ENCODE measurements around the gene USP40. TPM values are rescaled to one million over a fixed set of nuclear protein-coding genes. Genes with fewer than 3 reads are reported as not detected.

The USP40 gene
- total RNA-seq, 1 donor, result 40.2 TPM

- DNase-seq (ENCODE audit: low read depth), result peak; percentile 19
- H3K4me3 ChIP-seq (ENCODE audit: low read depth, low read length), result no peak overlapping the region
- no peak for TF ChIP-seq CTCF (IDR thresholded peaks at IDR 0.05; ENCODE audit: insufficient read depth, low read length)
These were observed 13.2 kb downstream of the USP40 start for GRCh38 chr2:233553366-233553765.

- no peak for TF ChIP-seq CTCF (IDR thresholded peaks at IDR 0.05; ENCODE audit: insufficient read depth, low read length)
- no peak for DNase-seq (ENCODE audit: low read depth)
- no peak overlapping the region for H3K4me3 ChIP-seq (ENCODE audit: low read depth, low read length)
These were observed 15.1 kb downstream of the USP40 start for GRCh38 chr2:233551491-233551890.

GRCh38 chr2:233546774-233547173 lies 19.8 kb downstream of the USP40 start:
- TF ChIP-seq CTCF (IDR thresholded peaks at IDR 0.05; ENCODE audit: insufficient read depth, low read length), result no peak
- H3K4me3 ChIP-seq (ENCODE audit: low read depth, low read length), result no peak overlapping the region
- DNase-seq (ENCODE audit: low read depth), result no peak

- DNase-seq (ENCODE audit: low read depth), result no peak
- TF ChIP-seq CTCF (IDR thresholded peaks at IDR 0.05; ENCODE audit: insufficient read depth, low read length), result no peak
These were observed 20.5 kb downstream of the USP40 start for GRCh38 chr2:233546101-233546500.

GRCh38 chr2:233544200-233544610 lies 22.4 kb downstream of the USP40 start:
- no peak for DNase-seq (ENCODE audit: low read depth)
- no peak overlapping the region for H3K4me3 ChIP-seq (ENCODE audit: low read depth, low read length)
- no peak for TF ChIP-seq CTCF (IDR thresholded peaks at IDR 0.05; ENCODE audit: insufficient read depth, low read length)

More at GRCh38 chr2:233546101-233546500, 20.5 kb downstream of the USP40 start:
- H3K4me3 ChIP-seq (ENCODE audit: low read depth, low read length), result no peak overlapping the region

- TF ChIP-seq CTCF (IDR thresholded peaks at IDR 0.05; ENCODE audit: insufficient read depth, low read length), result no peak
- DNase-seq (ENCODE audit: low read depth), result peak; percentile 95
These were observed 24.1 kb downstream of the USP40 start for GRCh38 chr2:233542507-233542906.

GRCh38 chr2:233538741-233539140 lies 27.8 kb downstream of the USP40 start:
- H3K4me3 ChIP-seq (ENCODE audit: low read depth, low read length), result no peak overlapping the region
- DNase-seq (ENCODE audit: low read depth), result no peak
- no peak for TF ChIP-seq CTCF (IDR thresholded peaks at IDR 0.05; ENCODE audit: insufficient read depth, low read length)

More at GRCh38 chr2:233542507-233542906, 24.1 kb downstream of the USP40 start:
- H3K4me3 ChIP-seq (ENCODE audit: low read depth, low read length), result no peak overlapping the region

Data from fibroblast of the aortic adventitia (primary cell).